NT2/D1 (cell line): Measurements from ENCODE around the gene RIOK1.

ENCODE experiments used
- YY1 ChIP-seq: IDR thresholded peaks from 2 replicates; pipeline ENCODE4 v1.6.1; 2011; ENCODE audit not compliant: insufficient read length, insufficient read depth
- ZNF274 ChIP-seq: IDR thresholded peaks from 2 replicates; pipeline ENCODE4 v1.6.1; 2011; ENCODE audit warnings: mild to moderate bottlenecking, low read depth, low read length

DNA sequence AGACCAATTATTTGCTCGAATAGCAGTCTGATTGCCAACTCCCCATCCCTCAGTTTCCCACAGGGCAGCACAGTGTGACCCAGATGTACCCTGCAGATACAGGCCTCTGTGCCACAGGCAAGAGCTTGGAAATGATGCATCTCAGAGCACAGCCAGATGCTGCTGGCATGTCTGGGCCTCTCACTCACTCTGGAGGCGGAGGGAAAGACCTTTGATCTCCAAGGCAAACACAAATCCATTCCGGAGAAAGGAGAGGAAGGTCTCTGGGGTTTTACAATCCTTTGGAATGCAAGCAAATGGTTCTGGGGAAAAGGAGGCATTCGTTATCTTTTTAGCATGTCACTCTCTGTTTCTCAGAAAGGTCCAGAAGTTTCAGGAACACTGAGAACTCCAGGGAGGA lies 74.2 kb downstream of the RIOK1 start:
- TF ChIP-seq ZNF274: no peak
- no peak for TF ChIP-seq YY1
